Raji (cell line): ENCODE data around the gene MPPED2.

ENCODE experiments used
- POLR2A ChIP-seq: IDR thresholded peaks from 2 replicates; pipeline ENCODE4 v1.6.1; 2011; ENCODE audit warnings: low read depth, low read length, control low read depth; ENCODE audit not compliant: insufficient read depth

MPPED2 gene

DNA sequence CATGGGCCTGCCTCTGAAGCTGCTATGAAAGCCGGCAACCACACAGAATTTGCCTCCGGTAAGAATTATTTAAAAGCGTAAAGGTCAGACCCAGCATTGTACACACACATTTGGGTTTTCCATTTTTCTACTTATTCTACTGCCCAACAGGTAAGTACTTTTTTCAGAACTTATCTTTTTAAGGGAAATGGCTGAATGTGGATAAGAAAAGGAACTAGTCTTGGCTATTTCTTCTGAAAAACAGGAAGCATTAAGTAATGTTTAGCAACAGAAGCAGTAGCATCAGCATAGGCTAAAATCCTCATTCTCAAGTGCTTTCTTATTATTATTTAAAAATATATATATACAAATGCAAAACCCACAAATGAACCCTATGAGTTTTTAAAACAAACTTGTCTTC, 103.1 kb downstream of the MPPED2 start:
- no peak for TF ChIP-seq POLR2A

DNA sequence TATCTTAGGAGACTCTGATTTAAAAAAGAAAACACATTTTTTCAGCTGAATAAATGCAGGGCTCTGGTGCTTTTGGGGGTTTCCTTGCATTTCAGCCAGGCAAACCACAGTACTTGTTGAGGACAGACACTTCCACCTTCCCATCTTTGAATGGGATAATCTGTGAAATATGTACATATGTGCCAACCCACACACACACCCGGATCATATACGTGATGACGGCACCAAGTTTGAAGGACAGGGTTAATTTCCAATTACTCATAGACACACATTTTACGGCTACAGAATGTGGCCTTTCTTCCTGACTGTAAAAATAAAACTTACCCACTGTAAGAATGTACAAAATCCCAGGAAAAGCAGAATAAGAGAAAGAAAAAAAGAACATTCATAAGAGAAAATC, 104.4 kb downstream of the MPPED2 start:
- TF ChIP-seq POLR2A = no peak

DNA sequence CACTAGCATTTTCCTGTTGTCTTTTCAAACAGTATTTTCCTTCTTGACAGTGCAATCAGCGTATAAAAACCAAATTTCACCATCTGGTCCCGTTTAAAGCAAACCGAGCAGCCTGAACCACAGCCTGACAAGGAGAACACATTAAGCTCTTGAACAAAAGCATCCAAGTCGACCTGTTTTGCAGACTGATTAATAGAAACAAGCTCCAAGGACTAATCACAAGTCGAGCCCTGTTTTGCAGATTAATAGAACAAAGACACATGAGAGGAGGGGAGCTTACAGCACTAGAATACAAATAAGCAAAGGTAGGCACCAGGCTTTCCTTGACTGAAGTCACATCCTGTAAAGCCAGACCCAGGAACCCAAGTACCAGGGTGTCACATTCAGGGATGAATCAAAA, 104.8 kb downstream of the MPPED2 start:
- TF ChIP-seq POLR2A = no peak

DNA sequence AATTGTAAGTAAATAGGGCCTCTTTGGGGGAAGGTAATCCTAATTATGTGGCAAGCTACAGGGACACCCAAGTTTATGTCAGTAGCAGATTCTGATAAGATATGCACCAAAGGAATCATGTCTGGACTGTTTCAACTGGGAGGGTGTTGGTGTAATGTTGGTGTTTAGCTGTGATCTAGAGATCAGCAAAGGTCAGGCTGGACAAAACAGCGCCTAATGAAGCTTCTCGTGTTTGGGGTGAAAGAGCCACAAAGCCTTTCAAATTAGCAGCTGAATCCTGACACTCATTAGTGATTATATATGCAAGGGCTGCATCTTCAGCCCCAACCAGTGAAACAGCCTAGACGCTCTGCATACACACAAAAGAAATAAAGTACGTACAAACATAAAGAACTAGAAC, 106.3 kb downstream of the MPPED2 start:
- no peak for TF ChIP-seq POLR2A

DNA sequence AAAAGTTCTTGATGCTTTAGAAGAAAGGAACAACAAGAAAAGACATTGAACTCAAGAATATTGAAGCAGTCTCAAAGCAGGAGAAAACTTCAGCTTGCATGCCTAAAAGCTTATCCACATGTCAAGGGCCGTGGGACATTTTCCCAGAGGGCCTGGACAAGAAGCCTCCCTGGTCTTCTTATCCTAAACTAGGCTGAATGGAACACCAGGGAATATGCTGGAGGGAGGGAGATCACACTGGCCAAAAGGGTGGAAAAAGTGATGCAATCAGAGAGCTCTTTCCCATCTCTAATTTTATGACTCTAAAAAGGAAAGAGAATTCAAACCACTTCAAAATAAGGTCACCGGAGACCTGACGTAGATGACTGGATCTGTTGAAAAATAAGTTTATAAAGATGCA, 107.2 kb downstream of the MPPED2 start:
- TF ChIP-seq POLR2A = no peak

DNA sequence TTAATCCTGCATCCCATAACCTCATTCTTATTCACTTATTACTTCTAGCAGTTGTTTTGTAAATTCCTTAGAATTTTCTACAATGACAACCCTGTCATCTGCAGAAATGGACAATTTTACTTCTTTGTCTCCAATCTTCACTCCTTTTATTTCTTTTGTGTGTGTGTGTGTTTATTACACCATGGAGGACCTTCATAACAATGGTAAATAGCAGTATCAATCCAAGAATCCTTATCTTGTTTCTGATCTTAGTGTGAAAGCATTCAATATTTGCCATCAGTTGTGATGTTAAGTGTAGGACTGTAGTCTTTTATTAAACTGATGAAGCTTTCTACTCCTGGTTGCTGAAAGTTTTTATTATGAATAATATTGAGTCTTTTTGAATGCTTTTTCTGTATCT, 109.1 kb downstream of the MPPED2 start:
- no peak for TF ChIP-seq POLR2A

DNA sequence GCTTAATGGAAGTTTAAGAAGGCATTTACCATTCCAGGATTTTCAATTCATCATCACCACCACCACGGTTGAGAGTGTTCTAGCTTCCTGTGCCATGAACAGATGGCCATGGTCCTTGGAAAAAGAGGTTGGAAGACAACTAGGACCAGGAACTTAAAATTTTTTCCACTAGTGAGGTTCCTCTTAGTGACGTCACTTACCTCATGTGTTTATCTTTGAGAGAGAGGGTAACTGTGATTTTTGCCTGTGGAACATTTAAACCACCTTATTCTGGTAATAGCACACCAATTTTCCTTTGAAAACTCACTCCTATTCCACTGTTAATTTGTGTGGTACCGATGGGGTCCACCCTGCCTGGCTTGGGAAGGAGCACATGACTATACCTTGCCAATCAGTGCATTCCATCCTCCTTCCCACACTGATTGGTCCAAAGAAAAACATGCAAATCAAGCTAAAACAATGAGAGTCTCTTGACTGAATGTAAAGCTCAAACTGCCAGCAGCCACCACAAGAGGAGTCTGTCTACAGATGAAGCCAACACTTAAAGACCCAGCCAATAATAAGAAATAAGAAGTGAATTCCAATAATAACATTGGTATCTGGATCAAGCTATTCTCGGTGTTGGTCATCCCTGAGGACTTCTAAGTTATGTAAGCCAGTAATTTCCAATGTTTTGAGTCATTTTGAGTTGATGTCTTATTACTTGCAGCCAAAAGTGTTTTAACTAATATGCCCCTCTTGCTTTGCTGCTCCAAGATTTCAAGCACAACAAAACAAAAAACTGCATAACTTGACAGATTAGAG, 111.8 kb downstream of the MPPED2 start:
- TF ChIP-seq POLR2A = no peak

DNA sequence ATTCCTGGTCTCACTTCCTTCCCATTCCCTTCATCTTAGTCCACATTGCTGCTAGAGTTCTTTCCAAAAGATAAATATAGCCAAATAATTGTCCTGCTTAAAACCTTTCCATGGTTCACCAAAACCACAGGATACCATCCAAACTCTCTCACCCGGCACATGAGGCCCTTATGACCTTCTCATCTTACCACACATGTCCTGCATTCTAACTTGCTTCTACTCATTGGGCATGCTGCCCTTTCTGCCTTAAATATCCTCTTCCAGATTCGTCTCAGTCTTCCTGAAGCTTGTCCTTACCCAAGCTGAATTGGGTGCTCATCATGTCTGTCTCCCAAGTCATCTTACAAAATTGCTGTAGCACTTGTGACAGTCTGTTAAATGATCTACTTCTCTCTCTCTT, 114.9 kb downstream of the MPPED2 start:
- TF ChIP-seq POLR2A = no peak

DNA sequence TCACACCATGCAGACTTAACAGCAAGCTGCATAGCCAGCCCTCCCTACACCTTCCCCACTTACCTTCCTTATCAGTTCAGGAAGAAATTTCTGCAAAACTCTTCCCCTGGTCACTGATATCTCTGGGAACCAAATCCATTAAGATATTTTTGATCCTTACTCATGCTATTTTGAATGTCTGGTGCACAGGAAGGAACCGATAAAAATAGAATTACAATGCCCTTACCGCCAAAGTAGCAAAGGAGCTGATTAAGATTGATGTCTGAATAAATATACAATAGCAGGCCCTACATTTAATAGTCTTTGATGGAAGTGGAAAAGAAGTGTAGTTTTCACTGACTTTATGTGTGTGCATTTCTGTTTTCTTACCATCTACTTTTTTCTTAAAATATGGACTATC, 117.3 kb downstream of the MPPED2 start:
- TF ChIP-seq POLR2A = no peak

DNA sequence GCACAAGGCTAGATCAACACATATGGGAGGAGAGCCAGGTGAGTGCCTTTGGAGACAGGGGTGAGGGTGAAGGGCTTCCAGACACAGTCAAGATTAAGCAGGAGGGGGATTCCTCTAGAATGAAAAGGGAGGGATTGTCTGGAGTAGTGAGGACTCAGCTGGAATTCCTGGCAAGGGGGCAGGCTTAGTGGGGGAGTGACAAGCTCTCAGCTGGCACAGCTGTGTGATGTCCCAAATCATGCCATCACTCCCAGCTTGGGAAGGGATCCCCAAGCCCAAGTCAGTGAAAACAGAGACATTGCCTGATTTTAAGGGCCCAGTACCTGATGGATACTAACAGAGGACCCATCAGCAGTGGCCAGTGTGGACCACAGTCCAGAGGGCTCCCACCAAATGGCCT, 119.0 kb downstream of the MPPED2 start:
- TF ChIP-seq POLR2A = no peak

DNA sequence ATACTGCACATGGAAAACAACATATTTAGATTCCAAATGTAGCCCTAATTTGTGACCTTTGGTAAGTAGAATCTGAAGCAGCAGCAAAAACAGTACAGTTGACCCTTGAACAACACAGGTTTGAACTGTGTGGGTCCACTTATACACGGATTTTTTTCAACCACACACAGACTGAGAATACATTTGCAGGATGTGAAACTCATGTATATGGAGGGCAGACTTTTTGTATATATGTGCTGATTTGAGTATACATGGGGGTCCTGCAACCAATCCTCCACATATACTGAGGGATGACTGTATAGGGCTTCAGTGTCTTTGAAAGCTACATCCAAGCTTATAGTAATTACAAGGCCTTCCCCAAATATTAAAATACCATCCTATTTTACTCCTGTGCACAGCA, 120.5 kb downstream of the MPPED2 start:
- no peak for TF ChIP-seq POLR2A

DNA sequence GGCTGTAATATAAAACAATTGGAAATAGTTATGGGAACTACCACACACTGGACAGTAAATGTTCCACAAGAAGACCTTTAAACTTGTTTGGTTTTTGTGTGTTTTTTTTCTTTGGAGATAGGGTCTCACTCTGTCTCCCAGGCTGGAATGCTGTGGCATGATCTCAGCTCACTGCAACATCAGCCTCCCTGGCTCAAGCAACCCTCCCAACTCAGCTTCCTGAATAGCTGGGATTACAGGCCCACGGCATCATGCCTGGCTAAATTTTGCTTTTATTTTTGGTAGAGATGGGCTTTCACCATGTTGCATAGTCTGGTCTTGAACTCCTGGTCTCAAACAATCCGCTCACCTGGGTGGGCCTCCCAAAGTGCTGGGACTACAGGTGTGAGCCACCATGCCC, 121.0 kb downstream of the MPPED2 start:
- TF ChIP-seq POLR2A = no peak

DNA sequence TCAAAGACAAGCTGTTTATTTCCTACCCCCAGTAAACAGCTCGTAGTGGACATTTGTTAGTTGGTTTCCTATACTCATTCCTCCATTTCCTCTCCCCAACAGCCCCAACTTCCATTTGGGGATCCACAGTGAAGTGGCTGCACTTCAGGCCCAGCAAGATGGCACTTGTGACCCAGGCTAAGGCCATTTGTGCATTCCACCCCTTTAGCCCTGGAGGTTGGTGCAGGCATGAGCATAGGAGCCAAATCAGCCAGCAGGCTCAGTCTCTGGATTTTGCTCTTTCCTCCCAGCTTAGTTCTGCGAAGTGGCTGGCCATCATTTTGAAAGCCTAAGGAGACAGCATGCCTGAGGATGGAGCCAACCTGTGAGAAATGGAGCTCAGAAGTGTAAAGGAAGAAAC, 122.9 kb downstream of the MPPED2 start:
- no peak for TF ChIP-seq POLR2A

DNA sequence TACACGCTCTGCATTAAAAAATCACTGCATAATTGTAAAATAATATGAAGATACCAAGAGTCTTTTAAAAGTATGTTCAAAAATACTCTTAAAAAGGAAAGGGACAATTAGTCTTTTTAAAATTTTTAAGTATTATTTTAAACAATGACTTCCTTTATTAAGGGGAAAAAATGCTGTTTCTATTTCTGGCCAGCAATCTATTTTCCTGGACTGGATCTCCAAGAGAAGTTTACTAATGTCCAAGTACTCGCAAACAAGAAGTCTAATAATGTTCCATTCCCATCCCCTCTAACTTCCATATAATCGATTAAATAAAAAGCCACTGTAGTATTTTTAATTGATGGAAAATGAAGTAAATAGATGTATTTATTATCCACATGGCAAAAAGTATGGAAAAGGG, 123.7 kb downstream of the MPPED2 start:
- TF ChIP-seq POLR2A = no peak

DNA sequence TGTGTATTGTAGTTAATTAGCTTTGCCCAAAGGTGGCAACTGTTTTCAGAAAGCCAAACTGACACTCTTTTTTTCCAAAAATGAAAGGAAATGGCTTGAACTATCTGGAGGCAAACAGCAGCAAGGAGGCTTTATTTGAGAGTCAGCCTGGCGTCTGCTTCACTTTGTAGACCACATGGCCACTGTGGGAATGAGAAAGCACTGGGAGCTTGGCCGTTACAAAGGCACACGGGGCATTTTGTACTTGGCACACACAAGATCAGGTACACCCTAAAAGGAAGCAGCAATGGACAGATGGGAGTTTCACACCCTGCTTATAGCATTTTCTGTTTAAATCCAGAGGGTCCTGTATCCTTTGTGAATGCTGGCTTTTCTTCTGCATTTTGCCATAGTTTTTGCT, 126.3 kb downstream of the MPPED2 start:
- no peak for TF ChIP-seq POLR2A

DNA sequence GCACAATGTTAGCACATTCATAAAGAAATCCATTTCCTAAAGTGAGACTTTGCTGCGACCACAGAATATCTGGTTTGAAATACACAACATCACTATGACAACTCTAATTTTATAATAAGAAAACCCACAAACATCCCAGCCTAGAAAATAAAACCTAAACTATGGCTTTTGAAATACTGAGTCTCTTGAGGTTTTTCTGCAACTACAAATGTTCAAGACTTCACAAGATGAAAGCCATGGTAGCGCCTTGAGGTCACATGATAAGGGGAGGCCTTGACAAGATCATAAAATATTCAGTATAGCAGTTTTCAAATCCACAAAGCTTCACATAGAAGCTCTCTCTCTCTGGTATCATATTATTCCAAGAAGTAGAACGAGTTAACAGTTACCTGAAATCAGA, 126.8 kb downstream of the MPPED2 start:
- TF ChIP-seq POLR2A = no peak

DNA sequence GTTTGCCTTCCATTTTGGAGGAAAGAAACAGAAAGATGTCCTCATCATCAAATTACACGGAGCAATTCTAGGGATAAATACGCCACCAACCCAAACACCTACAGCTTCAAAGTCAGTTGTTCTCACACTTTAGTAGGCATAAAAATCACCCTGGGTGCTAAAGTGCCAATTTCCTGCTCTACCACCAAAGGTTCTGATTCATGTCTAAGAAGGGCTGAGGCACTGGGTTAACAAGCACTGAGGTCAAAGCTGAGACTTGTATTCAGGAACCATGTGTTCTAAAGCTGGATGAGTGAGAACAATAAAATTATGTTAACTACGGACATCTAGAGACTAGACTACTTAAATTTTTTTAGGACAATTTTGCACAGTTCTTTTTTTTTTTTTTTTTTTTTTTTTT, 127.6 kb downstream of the MPPED2 start:
- no peak for TF ChIP-seq POLR2A
